GM21390 (cell line): ENCODE measurements around the gene SMC6.

Experiments used
- ATAC-seq: cut with Tn5 transposase; IDR thresholded peaks from one replicate; pipeline ENCODE4 v1.9.1; 2021; ENCODE audit not compliant: unreplicated experiment

SMC6 gene

DNA sequence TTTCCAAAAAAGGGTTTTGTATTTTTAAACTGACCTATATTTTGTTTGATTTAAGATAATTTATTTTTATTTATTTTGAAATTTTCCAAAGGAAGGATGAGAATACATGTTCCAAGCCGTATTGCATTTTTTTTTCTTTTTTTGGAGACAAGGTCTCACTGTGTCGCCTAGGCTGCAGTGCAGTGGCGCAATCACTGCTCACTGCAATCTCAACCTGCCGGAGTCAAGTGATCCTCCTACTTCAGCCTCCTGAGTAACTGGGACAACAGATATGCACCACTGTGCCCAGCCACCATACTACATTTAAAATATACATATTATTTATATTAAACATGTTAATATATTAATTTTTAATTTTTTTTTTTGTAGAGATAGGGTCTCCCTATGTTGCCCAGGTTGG, 15.3 kb upstream of the SMC6 start:
- ATAC-seq, result no peak

DNA sequence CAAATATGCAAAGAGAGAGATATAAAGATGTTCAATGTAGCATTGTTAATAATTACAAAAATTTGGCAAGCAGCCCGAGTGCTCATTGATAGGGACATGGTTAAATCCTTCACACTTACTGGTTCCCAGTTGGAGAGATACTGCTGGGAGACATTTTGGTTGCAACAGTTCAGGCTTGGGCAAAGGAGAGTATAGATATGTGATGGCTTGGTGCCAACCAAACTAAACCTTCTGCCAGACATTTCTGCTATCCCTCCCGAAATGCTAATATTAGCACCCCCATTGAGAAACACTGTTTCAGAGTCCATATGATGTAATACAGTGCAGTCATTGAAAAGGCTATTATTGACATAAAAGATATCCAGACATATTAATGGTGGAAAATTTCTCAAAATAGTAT, 11.8 kb upstream of the SMC6 start:
- no peak for ATAC-seq

DNA sequence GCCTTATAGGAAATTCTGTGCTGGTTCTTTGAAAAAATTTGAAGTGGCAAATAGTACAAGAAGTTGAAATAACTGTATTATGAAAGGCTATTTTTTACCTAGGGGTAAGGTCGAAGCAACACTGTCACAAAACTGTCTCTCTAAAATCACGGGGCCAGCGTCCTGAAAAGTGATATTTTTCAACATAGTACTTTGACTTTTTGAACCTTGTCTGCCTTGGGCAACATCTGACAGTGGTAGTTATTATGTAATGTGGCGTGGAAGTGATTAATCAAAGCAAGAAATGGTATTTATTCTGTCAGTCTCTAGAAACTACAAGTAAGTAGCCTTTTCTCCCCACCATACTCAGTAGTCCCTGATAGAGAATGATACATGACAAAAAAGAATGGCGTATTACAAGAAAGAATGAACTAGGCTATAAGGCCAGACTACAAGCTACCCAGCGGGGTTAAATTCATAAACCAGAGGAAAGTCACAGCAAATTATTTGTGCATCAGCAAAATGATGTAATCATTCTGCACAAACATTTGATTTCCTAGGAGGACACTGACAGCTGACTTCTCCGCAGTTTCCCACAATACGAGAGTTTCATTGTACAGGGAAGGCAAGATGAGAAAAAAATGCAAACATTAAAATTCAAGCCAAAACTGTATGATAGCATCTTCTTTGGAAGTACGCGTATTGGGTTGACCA, 10.2 kb upstream of the SMC6 start:
- no peak for ATAC-seq

DNA sequence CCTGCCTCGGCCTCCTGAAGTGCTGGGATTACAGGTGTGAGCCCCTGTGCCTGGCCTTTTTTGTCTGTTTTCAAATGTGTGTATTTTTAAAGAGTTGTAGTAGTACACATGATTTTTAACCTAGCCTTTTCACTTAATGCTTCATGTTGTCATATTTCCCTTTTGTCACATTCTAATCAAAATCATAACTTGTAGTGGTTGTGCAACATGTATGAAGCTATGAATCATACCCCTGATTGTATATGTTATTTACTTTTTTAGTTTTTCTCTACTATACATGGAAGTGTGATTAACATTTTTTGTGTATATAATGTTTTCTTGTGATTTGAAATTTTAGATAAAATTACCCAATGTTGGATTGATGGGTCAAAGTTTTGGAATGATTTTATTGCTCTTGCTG, 8.8 kb upstream of the SMC6 start:
- no peak for ATAC-seq

DNA sequence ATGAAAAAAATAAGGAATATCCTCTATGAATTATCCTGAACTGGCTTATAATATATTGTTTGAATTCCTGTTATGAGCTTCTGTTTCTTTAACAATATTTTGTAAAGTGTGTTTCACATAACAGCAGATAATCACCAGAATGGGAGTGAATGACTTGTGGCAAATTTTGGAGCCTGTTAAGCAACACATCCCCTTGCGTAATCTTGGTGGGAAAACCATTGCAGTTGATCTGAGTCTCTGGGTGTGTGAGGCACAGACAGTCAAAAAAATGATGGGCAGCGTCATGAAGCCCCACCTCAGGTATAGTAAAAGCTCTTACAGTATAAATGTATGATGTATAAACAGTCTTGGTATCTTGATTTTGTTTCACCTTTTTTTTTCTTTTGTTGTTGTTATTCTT, 6.2 kb upstream of the SMC6 start:
- no peak for ATAC-seq

GRCh38 chr2:17758118-17758517, 4.5 kb upstream of the SMC6 start:
- ATAC-seq, result no peak

- ATAC-seq, result no peak
These were observed 3.7 kb upstream of the SMC6 start for GRCh38 chr2:17757321-17757720.

DNA sequence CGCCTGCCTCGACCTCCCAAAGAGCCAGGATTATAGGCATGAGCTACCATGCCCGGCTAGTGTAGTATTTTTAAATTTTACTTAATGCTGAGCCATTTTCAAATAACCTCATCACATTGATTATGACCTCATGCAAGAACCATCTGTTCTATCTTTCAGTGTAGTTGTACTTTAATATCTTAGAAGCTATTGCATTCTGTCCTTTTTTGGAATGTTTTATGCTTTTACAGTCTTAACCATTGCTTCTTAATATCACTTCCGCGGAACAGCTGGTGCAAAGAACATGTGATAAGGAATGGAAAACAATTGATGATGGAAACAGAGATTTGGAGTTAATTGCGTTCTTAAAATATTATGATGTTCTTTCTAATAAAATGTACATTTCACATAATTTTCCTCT, 3.1 kb upstream of the SMC6 start:
- ATAC-seq, result no peak

GRCh38 chr2:17754773-17755425, 1.3 kb upstream of the SMC6 start:
- ATAC-seq, result no peak

DNA sequence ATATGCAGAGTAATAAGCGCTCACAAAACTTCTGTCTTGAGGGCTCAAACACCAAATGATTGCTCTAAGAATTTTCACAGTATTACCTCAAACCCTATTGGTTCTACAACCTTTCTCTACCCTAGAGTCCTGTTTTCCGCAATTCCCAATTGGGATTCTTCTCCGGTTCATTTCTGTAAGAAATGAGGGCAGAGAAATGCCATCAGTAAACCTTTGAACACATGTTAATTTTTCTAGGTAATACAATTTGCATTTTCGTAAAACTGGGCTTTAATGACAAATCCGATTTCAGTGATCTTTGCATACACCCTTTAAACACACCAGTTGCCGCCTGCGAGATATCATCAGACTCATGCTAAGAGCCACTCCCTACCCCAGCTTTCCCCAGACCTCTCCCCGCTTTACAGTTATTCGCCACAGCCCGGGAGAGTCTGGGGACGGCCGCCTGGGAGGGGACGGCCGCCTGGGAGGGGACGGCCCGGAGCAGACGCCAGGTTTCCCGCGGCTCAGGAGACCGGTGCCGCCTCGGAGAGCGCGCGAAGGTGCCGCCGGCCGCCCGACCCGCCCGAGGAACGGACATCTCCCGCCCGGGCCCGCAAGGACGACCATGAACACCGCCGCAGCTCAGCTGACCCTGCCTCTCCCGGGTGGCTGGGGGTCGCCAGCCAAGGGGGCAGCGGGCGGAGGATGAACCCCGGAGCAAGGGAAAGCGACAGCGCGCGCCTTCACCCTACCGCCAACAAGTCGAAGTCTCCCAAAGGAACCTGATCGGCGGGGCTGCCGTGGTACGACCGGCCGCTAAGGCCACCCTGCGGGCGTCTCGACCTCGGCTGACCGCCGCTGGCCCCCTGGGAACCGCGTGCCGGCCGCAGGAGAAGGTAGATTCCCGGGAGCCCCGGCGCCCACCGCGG, 463 bp downstream of the SMC6 start:
- peak; percentile 29 for ATAC-seq

- peak; percentile 20 for ATAC-seq
These were observed 1.4 kb downstream of the SMC6 start for GRCh38 chr2:17752246-17752645.

DNA sequence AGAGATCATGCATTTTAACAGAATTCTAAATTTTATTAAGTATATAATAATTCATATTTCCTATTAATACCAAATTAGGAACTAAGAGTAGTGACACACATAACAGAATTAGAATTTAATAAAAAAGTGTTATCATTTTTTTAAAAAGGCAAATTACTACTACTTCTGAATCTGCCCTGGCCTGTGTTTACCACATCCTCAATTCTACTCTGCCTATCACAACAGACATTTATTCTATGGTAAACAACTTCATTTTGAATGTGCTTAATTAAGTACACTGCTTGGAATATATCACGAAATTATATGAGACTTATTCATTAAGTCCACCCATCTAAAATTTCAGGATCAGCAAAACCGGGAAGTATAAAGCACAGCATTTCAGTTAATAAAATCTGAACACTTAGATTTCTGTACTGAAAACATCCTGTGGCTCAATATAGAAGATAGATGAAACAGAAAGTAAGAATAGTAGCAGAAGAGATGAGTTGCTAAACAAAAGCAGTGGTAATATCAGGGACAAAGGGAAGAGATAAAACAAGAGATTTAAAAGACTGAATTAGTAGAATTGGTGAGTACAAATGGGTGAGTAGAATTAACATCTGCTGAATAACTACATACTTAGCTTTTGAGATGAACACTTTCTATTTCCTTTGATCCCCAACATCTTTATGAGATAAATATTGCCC, 3.7 kb downstream of the SMC6 start:
- ATAC-seq, result peak; percentile 32

GRCh38 chr2:17748745-17749144, 4.9 kb downstream of the SMC6 start:
- ATAC-seq, result no peak

- ATAC-seq, result no peak
These were observed 5.7 kb downstream of the SMC6 start for GRCh38 chr2:17747684-17748452.

GRCh38 chr2:17740203-17740602, 13.4 kb downstream of the SMC6 start:
- ATAC-seq, result no peak

- ATAC-seq, result no peak
These were observed 16.6 kb downstream of the SMC6 start for GRCh38 chr2:17736989-17737388.

DNA sequence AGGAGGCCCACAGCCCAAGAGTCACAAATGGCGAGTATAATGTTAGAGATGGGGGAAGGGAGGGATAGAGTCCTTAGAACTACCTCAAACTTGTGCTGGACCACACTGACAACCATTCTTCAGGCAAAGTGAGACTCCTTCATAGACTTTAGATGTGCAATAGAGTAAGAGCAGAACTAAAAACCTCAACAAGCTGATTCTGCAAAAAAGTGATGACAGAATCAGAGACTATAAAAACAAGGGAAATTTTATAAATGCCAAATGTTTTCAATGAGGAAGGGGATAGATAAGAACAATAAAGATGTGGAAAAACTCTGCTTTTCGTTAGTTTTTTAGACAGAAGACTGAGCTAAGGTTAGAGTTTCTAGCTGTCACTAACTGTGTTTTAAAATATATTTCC, 17.7 kb downstream of the SMC6 start:
- no peak for ATAC-seq

DNA sequence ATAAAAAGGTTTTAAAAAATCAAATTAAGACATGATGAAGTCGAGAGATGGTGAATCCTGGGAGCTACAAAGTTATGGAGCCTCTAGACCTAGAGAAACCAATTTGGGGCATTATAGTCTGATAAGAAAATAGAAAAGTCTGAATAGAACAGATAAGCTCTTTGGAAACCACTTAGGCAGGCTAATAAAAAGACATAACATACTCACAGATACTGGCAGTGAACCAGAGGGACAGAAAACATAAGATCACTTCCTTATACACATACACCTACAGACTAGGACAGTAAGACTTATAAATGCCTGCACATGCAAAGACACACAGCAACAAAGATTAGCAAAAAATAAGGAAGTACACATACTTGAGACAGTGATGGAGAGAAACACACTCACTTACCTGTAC, 20.0 kb downstream of the SMC6 start:
- no peak for ATAC-seq

GRCh38 chr2:17729880-17730279, 23.7 kb downstream of the SMC6 start:
- ATAC-seq, result no peak

DNA sequence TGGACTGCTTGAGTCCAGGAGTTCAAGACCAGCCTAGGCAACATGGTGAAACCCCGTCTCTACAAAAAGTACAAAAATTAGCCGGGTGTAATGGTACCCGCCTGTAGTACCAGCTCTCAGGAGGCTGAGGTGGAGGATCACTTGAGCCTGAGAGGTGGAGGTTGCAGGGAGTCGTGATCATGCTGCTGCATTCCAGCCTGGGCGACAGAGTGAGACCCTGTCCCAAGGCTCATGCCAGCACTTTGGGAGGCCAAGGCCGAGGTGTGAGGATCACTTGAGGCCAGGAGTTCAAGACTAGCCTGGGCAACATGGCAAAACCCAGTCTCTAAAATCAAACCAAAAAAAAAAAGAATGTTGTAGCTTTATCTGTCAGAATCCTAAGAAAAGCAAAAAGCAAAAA, 25.4 kb downstream of the SMC6 start:
- no peak for ATAC-seq
